ENCODE measurements around the gene AK3.

The AK3 gene

DNA sequence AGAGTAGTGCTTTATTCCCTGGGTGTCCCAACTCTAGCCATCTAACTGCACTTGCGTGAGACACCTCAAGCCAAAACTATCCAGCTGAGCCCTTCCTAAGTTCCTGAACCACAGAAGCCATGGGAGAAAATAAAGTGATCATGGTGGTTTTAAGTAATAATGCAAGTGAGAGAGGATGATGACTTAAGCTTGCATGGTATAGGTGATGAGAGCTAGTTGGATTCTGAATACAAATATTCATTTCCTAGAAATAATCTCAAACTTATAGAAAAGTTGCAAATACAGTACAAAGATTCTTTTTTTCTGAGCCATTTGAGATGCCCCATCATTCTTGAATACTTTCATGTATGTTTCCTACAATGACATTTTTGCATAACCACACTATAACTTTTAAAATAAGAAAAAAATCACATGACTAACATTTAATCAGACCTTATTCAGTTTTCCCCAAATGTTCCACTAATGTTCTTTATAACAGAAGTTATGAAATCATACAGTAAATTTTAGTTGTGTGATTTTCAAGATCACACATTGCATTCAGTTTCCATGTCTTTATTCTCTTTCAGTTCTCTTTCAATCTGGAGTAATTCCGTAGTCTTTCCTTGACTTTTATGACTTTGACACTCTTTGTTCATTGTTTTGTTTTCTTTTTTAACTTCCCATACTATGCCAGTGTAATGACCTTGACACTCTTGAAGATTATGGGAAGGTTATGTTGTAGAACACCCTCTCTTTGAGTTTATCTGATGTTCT lies 5.5 kb upstream of the AK3 start:
- DNase-seq: no peak

DNA sequence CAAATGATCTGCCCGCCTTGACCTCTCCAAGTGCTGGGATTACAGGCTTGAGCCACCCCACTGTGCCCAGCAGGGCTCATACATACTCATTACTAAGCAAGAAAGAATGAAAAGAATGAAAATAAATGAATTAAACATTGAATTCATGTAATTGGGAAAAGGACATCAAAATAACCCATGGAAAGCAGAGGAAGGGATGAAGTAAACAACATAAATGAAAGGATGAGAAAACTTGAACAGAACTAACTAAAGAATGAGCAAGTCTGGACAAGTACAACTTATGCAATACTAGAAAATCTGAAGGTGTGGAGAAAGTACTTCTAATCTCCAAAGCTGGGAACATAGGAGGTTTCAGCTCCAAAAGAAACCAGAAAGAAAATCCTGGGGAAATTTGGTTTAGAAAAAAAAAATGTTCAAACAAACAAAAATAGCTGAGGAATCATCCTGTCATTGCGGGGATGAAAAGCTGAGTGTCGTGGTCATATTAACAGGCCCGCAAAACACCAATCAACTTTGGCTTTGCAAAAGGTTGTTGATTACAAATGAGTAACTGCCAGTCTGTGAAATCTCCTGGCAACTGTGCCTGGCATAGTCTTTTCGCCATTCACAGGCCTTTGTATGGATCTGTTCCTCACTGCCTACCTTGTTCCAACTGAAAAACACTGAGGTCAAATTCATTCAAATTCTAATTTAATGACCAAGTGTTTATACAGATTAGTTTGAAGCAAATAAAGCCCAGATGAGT lies 2.3 kb upstream of the AK3 start:
- no peak for DNase-seq

DNA sequence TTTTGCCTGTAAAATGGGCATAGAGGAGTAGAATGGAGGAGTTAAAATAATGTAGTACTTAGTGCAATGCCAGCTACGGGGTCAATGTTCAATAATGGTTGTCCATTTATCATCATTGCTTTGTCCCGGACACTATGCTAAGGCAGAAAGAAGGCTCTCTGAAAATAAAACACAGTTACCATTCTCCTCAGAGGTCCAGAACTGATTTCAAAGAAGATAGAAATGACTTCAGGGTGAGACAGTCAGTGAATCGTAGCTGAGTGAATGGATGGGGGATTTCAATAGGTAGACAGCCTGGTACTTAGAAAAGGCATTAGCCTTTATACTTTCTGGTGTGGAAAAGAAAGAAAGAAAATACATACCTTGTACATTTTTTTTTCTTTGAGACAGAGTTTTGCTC lies 1.2 kb upstream of the AK3 start:
- no peak for DNase-seq

DNA sequence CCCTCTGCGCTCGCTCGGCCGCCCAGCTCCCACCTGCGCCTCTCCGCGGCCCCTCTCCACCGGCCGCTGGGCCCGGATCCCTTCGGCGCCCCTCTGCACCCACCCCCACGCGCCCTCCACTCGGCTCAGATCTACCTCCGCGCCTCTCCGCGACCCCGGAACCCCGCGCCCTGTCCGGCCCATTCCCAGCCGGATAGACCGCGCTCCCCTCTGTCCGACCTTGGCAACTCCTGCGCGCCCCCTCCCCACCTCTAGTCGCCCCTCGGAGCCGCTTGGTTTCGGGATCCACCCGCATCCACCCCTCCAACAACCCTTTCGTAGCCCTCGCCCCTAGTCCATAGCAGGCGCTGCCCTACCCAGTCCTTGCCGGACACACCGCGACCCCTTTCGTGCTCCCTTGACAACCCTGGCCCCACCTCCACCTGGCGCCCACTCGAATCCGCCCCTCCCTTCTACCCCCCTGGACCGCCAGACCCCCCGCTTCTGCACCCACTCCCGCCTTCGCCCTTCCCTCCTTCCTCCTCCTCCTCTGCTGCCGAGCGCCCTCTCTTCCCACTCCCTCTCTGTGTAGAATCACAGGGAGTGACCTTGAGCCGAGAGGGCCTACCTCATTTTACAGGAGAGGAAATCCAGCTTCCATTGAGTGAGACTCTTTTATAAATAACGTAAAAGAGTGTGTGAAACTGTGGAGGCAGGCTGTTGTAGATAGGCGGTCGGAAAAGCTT lies 525 bp upstream of the AK3 start:
- DNase-seq: peak; percentile 86

DNA sequence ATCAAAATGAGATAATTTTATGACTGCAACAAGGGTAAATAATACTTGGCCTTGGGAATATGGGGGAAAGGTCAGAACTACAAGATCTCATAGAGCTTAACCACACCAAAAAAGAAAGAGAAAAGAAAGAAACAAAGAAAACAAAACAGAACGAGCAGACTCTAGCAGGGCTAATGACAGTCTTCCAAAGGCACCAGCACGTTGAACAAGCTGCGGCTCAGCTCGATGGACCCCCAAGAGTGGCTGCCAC lies 689 bp downstream of the AK3 start:
- DNase-seq: peak; percentile 62

DNA sequence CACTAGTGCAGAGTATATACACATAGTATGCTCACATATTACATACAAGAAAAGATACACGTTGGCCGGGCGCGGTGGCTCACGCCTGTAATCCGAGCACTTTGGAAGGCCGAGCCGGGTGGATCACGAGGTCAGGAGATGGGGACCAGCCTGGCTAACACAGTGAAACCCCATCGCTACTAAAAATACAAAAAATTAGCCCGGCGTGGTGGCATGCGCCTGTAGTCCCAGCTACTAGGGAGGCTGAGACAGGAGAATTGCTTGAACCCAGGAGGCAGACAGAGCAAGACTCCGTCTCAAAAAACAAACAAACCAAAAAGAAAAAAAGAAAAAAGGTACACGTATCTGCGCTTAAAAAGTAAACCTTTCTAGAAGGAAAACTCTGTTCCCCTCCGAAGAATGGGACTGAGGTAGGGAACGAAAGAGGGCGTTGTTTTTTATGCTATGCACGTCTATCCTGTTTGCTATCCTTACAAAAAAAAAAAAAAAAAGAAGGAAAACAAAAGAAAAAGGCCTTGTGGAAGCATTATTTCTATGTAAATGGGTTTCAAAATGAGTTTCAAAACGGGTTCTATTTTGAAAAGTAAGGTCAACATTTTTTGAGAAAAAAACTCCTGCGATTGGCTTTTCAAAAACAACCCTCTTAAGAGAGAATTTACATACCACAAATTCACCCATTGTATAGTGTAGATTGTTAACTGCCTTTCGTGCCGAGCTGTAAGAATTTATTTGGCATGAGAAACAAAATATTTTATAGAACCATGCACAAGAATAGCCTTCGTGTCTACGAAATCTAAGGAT lies 1.2 kb downstream of the AK3 start:
- DNase-seq: peak; percentile 22

DNA sequence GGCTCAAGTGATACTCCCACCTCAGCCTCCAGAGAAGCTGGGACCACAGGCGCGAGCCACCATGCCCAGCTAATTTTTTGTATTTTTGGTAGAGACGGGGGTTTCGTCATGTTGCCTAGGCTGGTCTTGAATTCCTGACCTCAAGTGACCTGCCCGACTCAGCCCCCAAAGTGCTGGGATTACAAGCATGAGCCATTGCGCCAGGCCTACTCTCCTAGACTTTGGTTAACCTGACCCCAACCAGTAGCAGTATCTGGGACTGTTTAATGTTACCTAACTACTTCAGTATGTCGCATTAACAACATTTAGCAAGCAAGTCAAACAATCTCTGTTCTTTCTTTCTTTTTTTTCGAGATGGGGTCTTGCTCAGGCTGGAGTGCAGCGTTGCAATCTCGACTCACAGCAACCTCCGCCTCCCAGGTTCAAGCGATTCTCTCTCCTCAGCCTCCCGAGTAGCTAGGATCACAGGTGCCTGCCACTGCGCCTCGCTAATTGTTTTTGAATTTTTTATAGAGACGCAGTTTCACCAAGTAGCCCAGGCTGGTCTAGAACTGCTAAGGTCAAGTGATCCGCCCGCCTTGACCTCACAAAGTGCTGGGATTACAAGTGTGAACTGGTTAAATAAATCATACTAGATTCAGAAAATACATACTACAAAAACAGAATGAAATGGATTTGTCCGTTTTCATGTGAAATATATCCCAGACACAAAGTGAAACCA lies 2.0 kb downstream of the AK3 start:
- no peak for DNase-seq

DNA sequence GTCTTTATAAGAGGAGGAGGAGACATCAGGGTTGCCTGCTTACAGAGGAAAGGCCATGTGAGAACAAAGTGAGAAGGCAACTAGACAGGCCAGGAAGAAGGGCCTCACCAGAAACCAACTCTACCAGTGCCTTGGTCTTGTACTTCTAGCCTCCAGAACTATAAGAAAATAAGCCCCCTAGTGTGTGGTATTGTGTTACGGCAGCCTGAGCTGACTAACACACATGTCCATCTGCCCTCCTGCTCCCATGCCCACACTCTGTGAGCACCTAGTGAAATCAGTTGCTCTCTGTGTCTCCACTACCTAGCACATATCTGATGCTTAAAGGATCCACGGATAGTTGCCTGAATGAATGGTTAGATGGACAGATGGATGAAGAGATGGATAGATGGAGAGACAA lies 6.9 kb downstream of the AK3 start:
- no peak for DNase-seq

DNA sequence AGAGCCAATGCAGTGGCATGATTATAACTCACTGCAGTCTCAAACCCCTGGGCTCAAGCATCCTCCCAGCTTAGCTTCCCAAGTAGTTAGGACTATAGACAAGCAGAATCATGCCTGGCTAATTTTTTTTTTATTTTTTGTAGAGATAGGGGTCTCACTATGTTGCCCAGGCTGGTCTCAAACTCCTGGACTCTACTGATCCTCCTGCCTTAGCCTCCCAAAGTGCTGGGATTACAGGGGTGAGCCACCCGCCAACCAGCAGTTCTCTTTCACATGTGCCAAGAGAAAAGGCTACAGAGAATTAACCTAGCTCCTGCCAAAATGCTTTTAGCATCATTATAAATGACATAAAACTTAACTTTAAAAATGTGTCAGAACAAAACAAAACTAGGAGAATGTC lies 8.1 kb downstream of the AK3 start:
- no peak for DNase-seq

DNA sequence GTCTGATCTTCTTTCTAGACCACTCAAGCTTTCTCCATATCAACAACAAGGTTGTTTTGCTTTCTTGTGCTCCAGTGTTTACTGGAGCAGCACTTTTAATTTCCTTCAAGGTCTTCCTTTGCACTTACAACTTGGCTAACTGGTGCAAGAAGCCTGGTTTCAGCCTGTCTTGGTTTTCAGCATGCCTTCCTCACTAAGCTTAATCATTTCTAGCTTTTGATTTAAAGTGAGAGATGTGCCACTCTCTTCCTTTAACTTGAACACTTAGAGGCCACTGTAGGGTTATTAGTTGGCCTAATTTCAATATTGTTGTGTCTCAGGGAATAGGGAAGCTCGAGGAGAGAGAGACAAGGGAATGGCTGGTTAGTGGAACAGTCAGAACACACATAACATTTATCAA lies 13.4 kb downstream of the AK3 start:
- DNase-seq: no peak

DNA sequence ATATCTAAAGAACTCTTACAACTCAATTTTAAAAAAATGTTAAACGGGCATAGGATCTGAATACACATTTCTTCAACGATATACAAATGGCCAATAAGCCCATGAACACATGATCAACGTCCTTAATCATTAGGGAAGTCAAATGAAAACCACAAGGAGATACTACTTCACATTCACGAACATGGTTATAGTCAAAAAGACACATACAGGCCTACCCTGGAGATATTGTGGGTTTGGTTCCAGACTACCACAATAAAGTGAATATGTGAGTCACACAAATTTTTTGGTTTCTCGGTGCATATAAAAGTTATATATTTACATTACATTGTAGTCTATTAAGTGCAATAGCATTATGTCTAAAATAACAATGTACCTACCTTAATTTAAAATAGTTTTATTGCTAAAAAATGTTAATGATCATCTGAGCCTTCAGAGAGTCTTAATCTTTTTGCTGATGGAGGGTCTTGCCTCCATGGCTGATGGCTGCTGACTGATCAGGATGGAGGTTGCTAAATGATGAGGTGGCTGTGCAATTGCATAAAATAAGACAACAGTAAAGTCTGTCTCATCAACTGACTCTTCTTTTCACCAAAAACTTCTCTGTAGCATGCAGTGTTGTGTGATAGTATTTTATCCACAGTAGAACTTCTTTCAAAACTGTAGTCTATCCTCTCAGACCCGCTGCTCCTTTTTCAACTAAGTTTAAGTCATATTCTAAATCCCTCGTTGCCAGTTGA lies 15.1 kb downstream of the AK3 start:
- no peak for DNase-seq

DNA sequence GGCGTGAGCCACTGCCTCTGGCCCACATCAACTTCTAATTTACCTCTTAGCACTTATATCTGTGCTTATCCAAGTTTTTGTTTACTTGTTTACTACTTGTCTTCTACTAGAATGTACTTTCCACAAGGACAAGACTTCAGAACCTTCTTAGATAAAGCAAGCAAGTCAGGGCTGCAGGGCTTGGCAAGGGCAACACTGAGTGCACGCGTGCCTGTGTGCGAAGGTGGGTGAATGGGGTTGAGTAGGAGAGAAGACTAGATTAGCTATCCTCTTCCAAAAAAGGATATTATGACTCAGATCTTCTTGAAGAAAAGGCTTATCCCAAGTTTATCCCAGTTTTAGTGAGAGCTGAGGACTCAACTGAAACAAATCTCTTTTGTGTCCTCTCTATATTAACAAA lies 19.3 kb downstream of the AK3 start:
- DNase-seq: no peak

DNA sequence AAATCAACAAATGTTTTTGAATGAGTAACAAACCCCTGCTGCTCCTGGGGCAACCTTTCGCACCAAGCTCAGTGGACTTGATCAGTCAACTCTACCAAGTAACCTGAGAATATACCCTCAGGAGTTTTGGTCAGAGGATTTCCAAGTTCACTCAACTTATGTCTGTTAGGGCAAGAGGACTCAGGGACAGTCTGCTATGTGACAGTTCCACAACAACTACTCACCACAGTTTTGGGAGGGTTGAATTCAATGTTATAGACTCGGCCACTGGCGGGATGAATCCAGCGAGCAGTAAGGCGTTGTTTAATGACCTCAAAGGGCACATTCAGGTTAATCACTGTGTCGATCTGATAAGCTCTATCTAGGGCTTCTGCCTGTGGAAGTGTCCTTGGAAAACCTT lies 22.1 kb downstream of the AK3 start:
- no peak for DNase-seq

DNA sequence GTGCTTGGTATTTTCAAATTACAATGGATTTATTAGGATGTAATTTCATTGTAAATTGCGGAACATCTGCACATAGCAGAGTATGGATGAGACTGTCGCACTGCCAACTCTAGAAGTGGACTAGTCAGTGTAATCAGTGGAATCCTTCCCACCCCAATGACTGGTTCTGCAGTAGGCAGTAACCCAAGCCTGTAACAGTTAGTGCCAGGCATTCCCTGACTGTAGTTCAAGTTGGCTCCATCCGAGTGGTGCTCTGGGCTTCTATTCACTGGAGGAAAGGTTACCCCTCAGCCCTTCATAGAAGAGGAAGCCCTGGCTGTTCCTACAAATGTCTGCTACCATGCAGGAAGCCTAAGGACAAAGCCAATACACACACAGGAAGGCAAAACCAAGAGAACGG lies 23.2 kb downstream of the AK3 start:
- no peak for DNase-seq

DNA sequence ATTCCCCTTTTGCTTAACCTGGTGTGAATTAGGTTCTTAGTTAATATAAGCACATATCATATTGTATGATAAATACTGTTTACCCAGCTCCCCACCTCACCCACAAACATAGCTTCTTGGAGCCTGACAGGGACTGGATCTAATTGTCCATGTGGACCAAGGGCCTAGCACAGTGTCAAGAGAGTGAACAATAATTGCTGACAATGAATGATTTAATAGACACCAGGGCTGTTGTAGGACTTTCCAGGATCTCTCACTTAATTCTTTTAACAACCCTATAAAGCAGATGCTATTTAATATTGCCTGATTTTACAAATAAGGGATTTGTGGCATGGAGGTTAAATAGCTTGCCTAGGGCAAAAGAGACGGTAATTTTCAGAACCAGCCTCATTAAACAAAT lies 24.8 kb downstream of the AK3 start:
- DNase-seq: no peak

DNA sequence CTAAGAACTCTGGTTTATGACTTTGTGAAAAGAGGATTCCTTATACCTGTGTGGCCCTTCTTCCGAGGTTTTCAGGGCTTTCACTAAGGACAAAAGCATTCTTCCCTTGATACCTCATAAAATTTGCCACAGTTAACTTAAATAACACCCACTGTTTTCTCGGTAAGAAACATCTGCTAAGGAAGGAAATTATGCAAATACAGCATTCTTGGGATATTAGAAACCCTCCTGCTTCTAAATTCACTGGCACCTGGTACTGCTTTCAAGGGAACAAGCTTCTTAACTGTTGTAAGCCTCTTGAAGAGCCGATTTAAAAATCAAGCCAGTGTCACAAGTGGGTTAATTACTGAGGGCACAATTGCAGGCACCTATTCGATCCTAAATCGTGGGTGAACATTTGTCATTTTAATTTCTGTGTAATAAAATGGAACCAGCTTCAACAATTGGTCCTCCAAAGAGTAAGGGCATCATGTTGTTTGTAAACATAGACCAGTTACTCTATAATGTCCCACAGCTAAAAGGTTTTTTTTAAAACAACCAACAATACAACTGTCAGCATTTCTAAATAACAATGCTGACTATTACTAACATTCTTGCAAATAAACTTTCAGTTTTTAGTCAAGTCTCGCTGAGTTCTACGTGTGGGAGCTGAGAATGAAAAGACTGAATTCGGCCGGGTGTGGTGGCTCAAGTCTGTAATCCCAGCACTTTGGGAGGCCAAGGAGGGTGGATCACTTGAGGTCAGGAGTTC lies 26.6 kb downstream of the AK3 start:
- no peak for DNase-seq

DNA sequence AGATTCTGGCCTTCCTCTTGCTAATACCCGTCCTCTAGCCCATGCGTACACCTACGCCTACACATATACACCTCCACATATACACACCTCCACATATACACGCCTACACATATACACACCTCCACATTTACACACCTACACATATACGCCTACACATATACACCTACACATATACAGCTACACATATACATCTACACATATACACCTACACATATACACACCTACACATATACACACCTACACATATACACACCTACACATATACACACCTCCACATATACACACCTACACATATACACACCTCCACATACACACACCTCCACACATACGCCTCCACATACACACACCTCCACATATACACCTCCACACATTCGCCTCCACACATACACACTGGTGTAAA lies 27.2 kb downstream of the AK3 start:
- DNase-seq: no peak

DNA sequence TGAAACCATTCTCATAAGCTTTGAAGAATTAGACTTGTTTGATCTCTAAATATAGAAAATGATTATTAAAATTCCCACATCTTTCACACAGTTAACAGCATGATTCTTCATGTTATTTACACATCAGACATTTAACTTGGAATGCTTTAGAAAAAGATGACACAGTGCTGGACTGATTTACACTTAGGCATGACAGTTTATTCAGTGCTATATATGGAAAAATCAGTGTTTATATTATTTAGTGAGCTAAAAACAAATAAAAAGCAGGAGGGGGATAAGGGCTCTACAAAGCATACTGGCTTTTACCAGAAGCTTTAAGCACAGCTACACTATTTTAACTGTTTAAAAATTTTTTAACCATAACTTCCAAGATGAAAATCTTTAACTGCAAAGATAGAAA lies 31.6 kb downstream of the AK3 start:
- no peak for DNase-seq

DNA sequence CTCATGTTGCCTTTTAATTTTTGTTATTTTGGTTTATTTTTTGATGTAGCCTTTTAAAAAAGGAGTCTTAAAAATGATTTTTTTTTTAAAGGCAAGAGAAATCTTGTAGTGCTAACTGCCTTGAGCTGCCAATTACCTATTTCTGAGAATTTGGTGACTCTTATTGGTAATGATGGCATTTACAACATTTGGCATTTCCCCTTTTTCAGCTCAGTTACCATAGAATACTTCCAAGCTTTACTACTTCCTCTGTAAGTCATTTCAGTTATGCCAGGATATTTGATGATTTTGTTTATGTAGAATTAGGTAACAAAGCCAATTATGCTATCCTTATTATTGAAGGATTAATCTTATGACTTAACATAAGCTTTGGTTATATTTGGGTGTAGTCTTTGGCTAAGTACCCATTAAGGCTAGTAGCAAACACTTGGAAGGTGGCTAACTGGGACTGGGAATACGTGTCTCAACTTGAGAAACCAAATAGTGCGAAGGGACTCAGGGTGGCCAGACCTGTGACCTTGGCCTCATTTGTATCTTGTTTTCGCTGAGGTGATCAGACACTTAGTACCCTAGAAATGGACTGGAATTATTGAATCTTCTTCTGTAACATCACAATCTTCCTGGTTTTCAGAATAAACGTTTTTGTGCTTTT lies 33.9 kb downstream of the AK3 start:
- DNase-seq: no peak

DNA sequence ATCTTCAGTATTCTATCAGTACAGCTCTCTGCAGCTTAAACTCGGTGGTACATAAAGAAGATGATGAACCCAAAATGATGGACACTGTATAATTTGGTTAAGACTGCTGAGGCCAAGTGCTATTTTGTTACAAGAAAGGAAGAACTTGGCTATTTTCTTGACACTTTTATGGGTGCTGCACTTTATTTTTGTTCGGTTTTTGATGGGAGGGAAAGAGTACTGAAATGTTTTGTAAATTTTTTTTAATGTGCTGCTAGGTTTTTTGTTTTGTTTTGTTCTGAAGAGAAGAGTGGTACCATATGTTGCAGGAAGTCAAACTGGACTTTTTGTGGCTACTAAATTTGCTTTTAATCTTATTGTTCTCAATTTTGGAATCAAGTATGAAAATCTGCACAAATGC lies 35.0 kb downstream of the AK3 start:
- DNase-seq: no peak

DNA sequence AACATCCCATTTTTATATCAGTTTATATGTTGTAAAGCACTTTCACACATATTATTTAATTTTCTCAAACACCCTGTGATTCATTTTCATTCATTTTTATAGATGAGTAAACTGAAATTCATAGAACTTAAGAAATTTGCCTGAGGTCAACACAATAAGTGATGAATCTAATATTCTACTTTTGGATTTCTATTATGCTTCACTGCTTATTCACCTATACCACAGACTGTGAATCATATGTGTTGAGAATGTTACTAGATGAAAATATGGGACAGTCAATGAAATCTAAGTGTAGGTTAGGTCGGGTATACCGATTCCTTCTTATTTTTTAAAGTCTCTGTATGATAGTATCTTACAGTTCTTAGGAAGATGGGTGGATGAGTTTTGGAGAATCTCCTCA lies 36.9 kb downstream of the AK3 start:
- no peak for DNase-seq

Data from NCI-H1092 treated with DMSO at 0.1 percent for 48 hours (cell line).